HCT116 (cell line): Measurements from ENCODE around the gene TDP1. TPM values are rescaled to one million over a fixed set of nuclear protein-coding genes. Genes with fewer than 3 reads are reported as not detected.
A peak's percentile ranks its signal among the peaks of the same experiment; 100 is the strongest.

ENCODE experiments used
- ATAC-seq: fragments of 200-7000 bp; cut with Tn5 transposase; 2 replicates; pipeline ENCODE4 v1.9.1; 2020; ENCODE audit warnings: mild to moderate bottlenecking, moderate library complexity
- BruUV-seq: library from RNA; stranded (reverse); fragments of 400-500 nt; replicated peaks from 2 replicates; lab custom pipeline; 2021; lab: Mats Ljungman, UMichigan
- CTCF ChIA-PET: fragments of 300-600 bp; sonication (Branson Sonifier 250); formaldehyde crosslinking; loops from one replicate; lab custom pipeline; 2021; ENCODE audit warnings: antibody characterized with exemption; lab: Charles Lee
- POLR2A ChIA-PET: fragments of 300-600, 350-600 bp; sonication (Branson Sonifier 250); formaldehyde crosslinking; loops from one replicate; lab custom pipeline; 2021; ENCODE audit warnings: antibody characterized with exemption; lab: Charles Lee
- RAD21 ChIA-PET, 2 experiments: fragments of 300-600 bp; sonication (Branson Sonifier 250); formaldehyde crosslinking; loops; one replicate each; lab custom pipeline; 2023; ENCODE audit warnings: low total read pairs in 2 of 2; ENCODE audit not compliant: uncharacterized antibody in 2 of 2, unreplicated experiment in 2 of 2, low non-redundant PET in 1 of 2; lab: Charles Lee
- DNase-seq: peaks from one replicate; pipeline ENCODE4 v3.0.0-alpha.2; 2010; ENCODE audit warnings: low read depth, low spot score
- H2AFZ ChIP-seq: fragments of 200-600 bp; shearing (Covaris generic), sonication (generic); 2 replicates; pipeline ENCODE4 v1.6.1; 2017; ENCODE audit warnings: low read depth, mixed run types, mixed read lengths, antibody characterized with exemption, low read length; ENCODE audit not compliant: poor library complexity, severe bottlenecking
- H3K27ac ChIP-seq: 2 replicates; pipeline ENCODE4 v1.5.1; 2012; ENCODE audit warnings: low read depth, low read length
- H3K27me3 ChIP-seq: fragments of 200-600 bp; sonication (generic); 2 replicates; pipeline ENCODE4 v1.6.1; 2016; ENCODE audit warnings: mixed run types, low read length, mixed read lengths; ENCODE audit not compliant: insufficient read depth
- H3K36me3 ChIP-seq, 2 experiments: fragments of 200-500 bp in 1 of 2; fragments of 200-600 bp in 1 of 2; sonication (Bioruptor generic) in 1 of 2; sonication (generic) in 1 of 2; 2 replicates each; pipeline versions ENCODE4 v1.5.1 to v1.6.1; 2014 to 2016; ENCODE audit warnings: low read length in 2 of 2, inconsistent platforms in 1 of 2, mixed read lengths in 1 of 2, mixed run types in 1 of 2; ENCODE audit not compliant: insufficient read depth in 2 of 2, control insufficient read depth in 1 of 2
- H3K4me1 ChIP-seq, 2 experiments: fragments of 200-600 bp in 1 of 2; sonication (generic) in 1 of 2; 2 replicates each; pipeline versions ENCODE4 v1.5.1 to v1.6.1; 2012 to 2017; ENCODE audit warnings: low read length in 2 of 2, inconsistent platforms in 1 of 2, mild to moderate bottlenecking in 1 of 2, mixed read lengths in 1 of 2, mixed run types in 1 of 2, moderate library complexity in 1 of 2; ENCODE audit not compliant: insufficient read depth in 2 of 2, control insufficient read depth in 1 of 2
- H3K4me2 ChIP-seq: fragments of 200-600 bp; sonication (generic); 2 replicates; pipeline ENCODE4 v1.6.1; 2017; ENCODE audit warnings: mixed run types, low read length, mixed read lengths
- H3K4me3 ChIP-seq, 2 experiments: fragments of 200-600 bp in 1 of 2; sonication (generic) in 1 of 2; replicated peaks in 1 of 2; 2 replicates each; pipeline ENCODE4 v1.5.1; 2011 to 2016; ENCODE audit warnings: low read length in 2 of 2, control low read depth in 1 of 2, low read depth in 1 of 2, mild to moderate bottlenecking in 1 of 2, mixed read lengths in 1 of 2, mixed run types in 1 of 2
- H3K79me2 ChIP-seq: fragments of 200-600 bp; sonication (generic); 2 replicates; pipeline ENCODE4 v1.6.1; 2017; ENCODE audit warnings: mild to moderate bottlenecking, mixed run types, low read length, moderate library complexity, mixed read lengths; ENCODE audit not compliant: insufficient read depth
- H3K9ac ChIP-seq: fragments of 200-600 bp; sonication (generic); 2 replicates; pipeline ENCODE4 v1.6.1; 2016; ENCODE audit warnings: low read length, mixed read lengths
- H3K9me2 ChIP-seq: fragments of 200-600 bp; sonication (generic), shearing (Covaris generic); 2 replicates; pipeline ENCODE4 v1.6.1; 2017; ENCODE audit warnings: mixed run types, mild to moderate bottlenecking, moderate library complexity; ENCODE audit not compliant: insufficient read depth
- H3K9me3 ChIP-seq, 2 experiments: fragments of 200-500 bp in 1 of 2; fragments of 200-600 bp in 1 of 2; sonication (Bioruptor generic) in 1 of 2; sonication (generic) in 1 of 2; 2 replicates each; pipeline ENCODE4 v1.6.1; 2014 to 2017; ENCODE audit warnings: low read length in 2 of 2, mixed read lengths in 2 of 2, inconsistent platforms in 1 of 2, low read depth in 1 of 2, mild to moderate bottlenecking in 1 of 2, mixed run types in 1 of 2, moderate library complexity in 1 of 2; ENCODE audit not compliant: control insufficient read depth in 1 of 2, insufficient read depth in 1 of 2
- H4K20me1 ChIP-seq: fragments of 200-600 bp; sonication (generic), shearing (Covaris generic); 2 replicates; pipeline ENCODE4 v1.6.1; 2017; ENCODE audit warnings: mixed run types, mild to moderate bottlenecking, moderate library complexity; ENCODE audit not compliant: insufficient read depth
- CEBPB ChIP-seq: IDR thresholded peaks from 2 replicates; pipeline ENCODE4 v1.6.1; 2012; ENCODE audit warnings: low read depth
- RAD21 ChIP-seq: IDR thresholded peaks from 2 replicates; pipeline ENCODE4 v1.6.1; 2012; ENCODE audit warnings: low read depth, mild to moderate bottlenecking
- SIN3A ChIP-seq: IDR thresholded peaks from 2 replicates; pipeline ENCODE4 v1.6.1; 2012; ENCODE audit warnings: low read depth
- TCF7L2 ChIP-seq: IDR thresholded peaks from 2 replicates; pipeline ENCODE4 v1.7.0; 2011; ENCODE audit warnings: borderline replicate concordance, inconsistent platforms; ENCODE audit not compliant: insufficient read depth, insufficient read length; ENCODE audit errors: extremely low read depth
- intact Hi-C: fragments of 100-400 bp; cut with micrococcal nuclease; formaldehyde crosslinking; loops from 2 replicates; pipeline ENCODE4 v1.10.0; 2022
- total RNA-seq: library from RNA; stranded (reverse); gene quantifications from one replicate; pipeline ENCODE4 v1.2.1, GENCODE V29; 2021; ENCODE audit not compliant: unreplicated experiment
- TF ChIP-seq, protein P1 (sequence below): IDR thresholded peaks from 2 replicates; pipeline ENCODE4 v1.6.1; 2012; ENCODE audit warnings: low read depth

The TDP1 gene
- total RNA-seq, 1 experiment from 2014 or later: 37.1 TPM

DNA sequence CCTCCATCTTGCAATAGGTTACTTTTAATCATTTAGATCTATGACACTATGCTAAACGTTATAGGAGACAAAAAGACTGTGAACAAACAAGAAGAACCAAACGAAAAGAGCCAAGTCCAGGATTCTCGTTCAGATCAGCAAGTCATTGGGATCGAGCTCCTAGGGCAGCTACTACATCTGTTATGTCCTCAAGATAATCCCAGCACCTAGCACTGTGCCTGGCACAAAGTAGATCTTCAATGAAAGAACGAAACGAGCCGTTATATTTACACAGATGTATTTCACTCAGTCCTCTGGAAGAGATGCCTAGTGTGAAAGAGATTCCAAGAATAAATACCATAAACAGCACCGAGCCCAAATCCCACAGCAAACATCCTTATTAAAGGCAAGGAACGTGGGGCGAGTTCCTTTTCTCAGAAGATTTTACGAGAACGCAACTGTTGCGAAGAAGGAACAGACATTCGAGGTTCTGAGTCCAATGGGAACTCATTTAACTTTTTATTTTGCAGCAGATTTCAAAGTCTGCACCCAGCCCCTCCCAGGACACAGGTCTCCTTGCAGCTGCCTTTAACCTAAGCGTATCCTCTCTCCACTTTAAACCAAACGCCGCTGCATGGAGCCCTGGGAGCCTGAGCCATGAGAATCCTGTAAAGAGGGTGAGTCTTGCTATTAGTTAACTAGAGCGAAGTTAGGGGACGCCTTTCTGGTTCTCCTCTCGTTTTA, 544 bp upstream of the TDP1 start:
- BruUV-seq: no TSS peak
- intact Hi-C loops: loop anchor here (5.0 to 10.0 kb wide), 2 partner anchors 102 to 530 kb away; no protein-coding TSS in a partner anchor
- peak; percentile 26 for ATAC-seq
- RAD21 ChIA-PET: no interaction called here
- Histone ChIP-seq H3K27me3 (no peaks in the 10 kb centered on the region), H3K27ac (peak overlapping the region; percentile 82), H3K79me2 (peaks cover 37% of the 10 kb centered on the region), H3K9me3 (no peaks in the 10 kb centered on the region), H3K9ac (peak overlapping the region; percentile 83), H3K4me1 (peaks cover 14 to 21% of the 10 kb centered on the region in 2 experiments; a peak in 3 of 4 replicates), H3K4me3 (peak overlapping the region; percentile 76 to 88), H2AFZ (peak overlapping the region; percentile 87), H4K20me1 (no peaks in the 10 kb centered on the region), H3K36me3 (peaks cover 0 to 11% of the 10 kb centered on the region in 2 experiments; a peak in 2 of 4 replicates), H3K9me2 (no peaks in the 10 kb centered on the region), H3K4me2 (peak overlapping the region; percentile 96)
- POLR2A ChIA-PET: interaction anchor here (1.7 to 2.9 kb wide), 2 partner anchors 11 to 16 kb away, joined by 6 to 13 read pairs; no protein-coding TSS in a partner anchor
- peak; percentile 1 for DNase-seq
- TF ChIP-seq TCF7L2 (no peak), CEBPB (no peak), RAD21 (no peak), SIN3A (no peak)
- TF ChIP-seq, protein P1, sequence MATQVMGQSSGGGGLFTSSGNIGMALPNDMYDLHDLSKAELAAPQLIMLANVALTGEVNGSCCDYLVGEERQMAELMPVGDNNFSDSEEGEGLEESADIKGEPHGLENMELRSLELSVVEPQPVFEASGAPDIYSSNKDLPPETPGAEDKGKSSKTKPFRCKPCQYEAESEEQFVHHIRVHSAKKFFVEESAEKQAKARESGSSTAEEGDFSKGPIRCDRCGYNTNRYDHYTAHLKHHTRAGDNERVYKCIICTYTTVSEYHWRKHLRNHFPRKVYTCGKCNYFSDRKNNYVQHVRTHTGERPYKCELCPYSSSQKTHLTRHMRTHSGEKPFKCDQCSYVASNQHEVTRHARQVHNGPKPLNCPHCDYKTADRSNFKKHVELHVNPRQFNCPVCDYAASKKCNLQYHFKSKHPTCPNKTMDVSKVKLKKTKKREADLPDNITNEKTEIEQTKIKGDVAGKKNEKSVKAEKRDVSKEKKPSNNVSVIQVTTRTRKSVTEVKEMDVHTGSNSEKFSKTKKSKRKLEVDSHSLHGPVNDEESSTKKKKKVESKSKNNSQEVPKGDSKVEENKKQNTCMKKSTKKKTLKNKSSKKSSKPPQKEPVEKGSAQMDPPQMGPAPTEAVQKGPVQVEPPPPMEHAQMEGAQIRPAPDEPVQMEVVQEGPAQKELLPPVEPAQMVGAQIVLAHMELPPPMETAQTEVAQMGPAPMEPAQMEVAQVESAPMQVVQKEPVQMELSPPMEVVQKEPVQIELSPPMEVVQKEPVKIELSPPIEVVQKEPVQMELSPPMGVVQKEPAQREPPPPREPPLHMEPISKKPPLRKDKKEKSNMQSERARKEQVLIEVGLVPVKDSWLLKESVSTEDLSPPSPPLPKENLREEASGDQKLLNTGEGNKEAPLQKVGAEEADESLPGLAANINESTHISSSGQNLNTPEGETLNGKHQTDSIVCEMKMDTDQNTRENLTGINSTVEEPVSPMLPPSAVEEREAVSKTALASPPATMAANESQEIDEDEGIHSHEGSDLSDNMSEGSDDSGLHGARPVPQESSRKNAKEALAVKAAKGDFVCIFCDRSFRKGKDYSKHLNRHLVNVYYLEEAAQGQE: no peak
- CTCF ChIA-PET: interaction anchor here (1.0 to 5.4 kb wide), 5 partner anchors 15 to 280 kb away, joined by 3 to 58 read pairs (median 5); no protein-coding TSS in a partner anchor
